NCI-H1930 (cell line): ENCODE data around the gene CCL25.

Source experiments
- DNase-seq, 2 experiments: peaks; one replicate each; lab custom pipeline; 2025; lab: John Stamatoyannopoulos, UW

Gene CCL25

GRCh38 chr19:8110931-8111330 lies 58.4 kb downstream of the CCL25 start:
- no peak for DNase-seq

- no peak for DNase-seq
These were observed 58.8 kb downstream of the CCL25 start for GRCh38 chr19:8111376-8111775.
